WTC11 (cell line): ENCODE data around the gene ANTXR2. TPM values are rescaled to one million over a fixed set of nuclear protein-coding genes. Genes with fewer than 3 reads are reported as not detected.

ENCODE experiments used
- ATAC-seq: fragments of 200-7000 bp; cut with Tn5 transposase; 2 replicates; pipeline ENCODE4 v1.10.0; 2021; ENCODE audit warnings: mild to moderate bottlenecking, moderate library complexity
- CTCF ChIA-PET: fragments of 300-600 bp; sonication (Branson Sonifier 250); formaldehyde crosslinking; loops from one replicate; lab custom pipeline; 2021; ENCODE audit warnings: antibody characterized with exemption; lab: Charles Lee
- POLR2A ChIA-PET: fragments of 350-600 bp; sonication (Branson Sonifier 250); formaldehyde crosslinking; loops from one replicate; lab custom pipeline; 2021; ENCODE audit warnings: antibody characterized with exemption; lab: Charles Lee
- DNase-seq: peaks from one replicate; pipeline ENCODE4 v3.0.0; 2021; ENCODE audit warnings: low spot score
- H3K27ac Mint-ChIP-seq: 2 replicates; pipeline ENCODE4 v1.8.0; 2021; ENCODE audit warnings: mixed read lengths
- H3K27me3 Mint-ChIP-seq: 2 replicates; pipeline ENCODE4 v1.8.0; 2021; ENCODE audit warnings: low read depth, mild to moderate bottlenecking, moderate library complexity, mixed read lengths
- H3K36me3 Mint-ChIP-seq: 2 replicates; pipeline ENCODE4 v1.8.0; 2021; ENCODE audit warnings: mixed read lengths
- H3K4me1 Mint-ChIP-seq: 2 replicates; pipeline ENCODE4 v1.8.0; 2022; ENCODE audit warnings: mixed read lengths
- H3K4me3 Mint-ChIP-seq: 2 replicates; pipeline ENCODE4 v1.8.0; 2021; ENCODE audit warnings: mild to moderate bottlenecking, moderate library complexity, mixed read lengths
- H3K9me3 Mint-ChIP-seq: 2 replicates; pipeline ENCODE4 v1.8.0; 2021; ENCODE audit warnings: mixed read lengths
- CREM ChIP-seq: sonication (generic); formaldehyde crosslinking; IDR thresholded peaks from 2 replicates; pipeline ENCODE4 v1.8.1; 2022; ENCODE audit warnings: mild to moderate bottlenecking, missing genetic modification reagents, moderate library complexity
- EMX1 ChIP-seq: fragments of 250-450 bp; sonication (Bioruptor Pico); IDR thresholded peaks from 2 replicates; pipeline ENCODE4 v1.8.0; 2021; ENCODE audit warnings: mild to moderate bottlenecking
- GABPB1 ChIP-seq: sonication (generic); formaldehyde crosslinking; IDR thresholded peaks from 2 replicates; pipeline ENCODE4 v1.8.1; 2023; ENCODE audit warnings: mild to moderate bottlenecking, missing genetic modification reagents
- JAZF1 ChIP-seq: fragments of 250-450 bp; sonication (Bioruptor Pico); IDR thresholded peaks from 2 replicates; pipeline ENCODE4 v1.9.0; 2021; ENCODE audit warnings: moderate library complexity, mild to moderate bottlenecking, inconsistent platforms
- JUN ChIP-seq: sonication (generic); formaldehyde crosslinking; IDR thresholded peaks from 2 replicates; pipeline ENCODE4 v1.8.0; 2023; ENCODE audit warnings: mild to moderate bottlenecking, missing genetic modification reagents
- MXD4 ChIP-seq: fragments of 250-450 bp; sonication (Bioruptor Pico); IDR thresholded peaks from 2 replicates; pipeline ENCODE4 v1.8.0; 2021; ENCODE audit warnings: mild to moderate bottlenecking, moderate library complexity, borderline replicate concordance
- NFATC4 ChIP-seq: fragments of 250-450 bp; sonication (Bioruptor Pico); IDR thresholded peaks from 2 replicates; pipeline ENCODE4 v1.9.0; 2021; ENCODE audit warnings: mild to moderate bottlenecking
- NR3C1 ChIP-seq: sonication (generic); formaldehyde crosslinking; conservative IDR thresholded peaks from 2 replicates; pipeline ENCODE4 v1.8.1; 2023; ENCODE audit warnings: low read depth, mild to moderate bottlenecking, missing genetic modification reagents
- PRRX2 ChIP-seq: fragments of 250-450 bp; sonication (Bioruptor Pico); IDR thresholded peaks from 2 replicates; pipeline ENCODE4 v1.8.0; 2021; ENCODE audit warnings: mild to moderate bottlenecking
- SMAD3 ChIP-seq: sonication (generic); formaldehyde crosslinking; IDR thresholded peaks from 2 replicates; pipeline ENCODE4 v1.8.0; 2022; ENCODE audit warnings: missing genetic modification reagents, mild to moderate bottlenecking, borderline replicate concordance
- SMAD4 ChIP-seq: sonication (generic); formaldehyde crosslinking; IDR thresholded peaks from 2 replicates; pipeline ENCODE4 v1.8.0; 2022; ENCODE audit warnings: mild to moderate bottlenecking, missing genetic modification reagents
- SP1 ChIP-seq: sonication (generic); formaldehyde crosslinking; conservative IDR thresholded peaks from 2 replicates; pipeline ENCODE4 v1.8.1; 2022; ENCODE audit warnings: missing genetic modification reagents
- TP53 ChIP-seq: sonication (generic); formaldehyde crosslinking; IDR thresholded peaks from 2 replicates; pipeline ENCODE4 v1.8.1; 2023; ENCODE audit warnings: mild to moderate bottlenecking, missing genetic modification reagents
- ZBTB21 ChIP-seq: sonication (generic); formaldehyde crosslinking; IDR thresholded peaks from 2 replicates; pipeline ENCODE4 v1.8.1; 2023; ENCODE audit warnings: mild to moderate bottlenecking, missing genetic modification reagents, borderline replicate concordance
- ZNF138 ChIP-seq: sonication (generic); formaldehyde crosslinking; conservative IDR thresholded peaks from 2 replicates; pipeline ENCODE4 v1.8.1; 2022; ENCODE audit warnings: mild to moderate bottlenecking, moderate library complexity, missing genetic modification reagents
- ZNF219 ChIP-seq: sonication (generic); formaldehyde crosslinking; IDR thresholded peaks from 2 replicates; pipeline ENCODE4 v1.8.0; 2023; ENCODE audit warnings: missing genetic modification reagents, mild to moderate bottlenecking, borderline replicate concordance
- ZNF263 ChIP-seq: sonication (generic); formaldehyde crosslinking; IDR thresholded peaks from 2 replicates; pipeline ENCODE4 v1.8.1; 2022; ENCODE audit warnings: low read depth, mild to moderate bottlenecking, moderate library complexity, missing genetic modification reagents
- total RNA-seq: library from RNA; stranded (reverse); gene quantifications from 3 replicates; pipeline ENCODE4 v1.2.3, GENCODE V29; 2021
- TF ChIP-seq, protein P1 (sequence below): sonication (generic); formaldehyde crosslinking; IDR thresholded peaks from 2 replicates; pipeline ENCODE4 v1.8.1; 2023; ENCODE audit warnings: mild to moderate bottlenecking, moderate library complexity, missing genetic modification reagents
- TF ChIP-seq, protein P2 (sequence below): fragments of 250-450 bp; sonication (Bioruptor Pico); IDR thresholded peaks from 2 replicates; pipeline ENCODE4 v1.9.0; 2021; ENCODE audit warnings: mild to moderate bottlenecking
- TF ChIP-seq, protein P3 (sequence below): sonication (generic); formaldehyde crosslinking; IDR thresholded peaks from 2 replicates; pipeline ENCODE4 v1.8.0; 2022; ENCODE audit warnings: mild to moderate bottlenecking, missing genetic modification reagents
- TF ChIP-seq, protein P4 (sequence below): sonication (generic); formaldehyde crosslinking; IDR thresholded peaks from 2 replicates; pipeline ENCODE4 v1.8.1; 2023; ENCODE audit warnings: mild to moderate bottlenecking, missing genetic modification reagents, moderate library complexity
- TF ChIP-seq, protein P5 (sequence below): sonication (generic); formaldehyde crosslinking; IDR thresholded peaks from 2 replicates; pipeline ENCODE4 v1.8.0; 2022; ENCODE audit warnings: missing genetic modification reagents

ANTXR2 gene
- total RNA-seq, 1 experiment from 2014 or later, result 9.9 TPM

DNA sequence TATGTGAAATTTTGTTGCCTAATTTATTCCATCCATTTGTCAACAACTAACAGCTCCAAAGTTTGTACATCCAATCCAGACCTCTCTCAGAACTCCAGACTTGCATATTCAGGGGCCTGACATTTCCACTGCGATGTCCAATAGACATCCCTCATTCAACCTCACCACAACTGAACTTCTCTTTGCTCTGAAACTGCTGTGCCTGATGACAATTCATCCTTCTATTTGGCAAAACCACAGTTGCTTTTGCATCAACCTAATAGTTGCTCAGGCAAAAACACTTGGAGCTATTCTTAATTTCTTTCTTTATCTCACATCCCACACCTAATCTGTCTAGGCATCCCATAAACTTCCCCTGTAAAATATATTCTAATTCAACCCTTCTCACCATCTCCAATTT is 56.5 kb downstream of the ANTXR2 start:
- H3K4me3 Mint-ChIP-seq, result no peak overlapping the region
- ChIA-PET POLR2A (no interaction called here), CTCF (no interaction called here)
- H3K4me1 Mint-ChIP-seq, result peaks cover 15% of the 10 kb centered on the region
- no peak overlapping the region for H3K27ac Mint-ChIP-seq
- no peak for DNase-seq
- H3K27me3 Mint-ChIP-seq, result no peaks in the 10 kb centered on the region
- no peaks in the 10 kb centered on the region for H3K36me3 Mint-ChIP-seq
- TF ChIP-seq NFATC4 (CRISPR knock-in tag) (no peak), ZNF219 (no peak), ZBTB21 (no peak), NR3C1 (CRISPR knock-in tag) (no peak), EMX1 (CRISPR knock-in tag) (no peak), ZNF138 (CRISPR knock-in tag) (no peak), JAZF1 (no peak)
- TF ChIP-seq, protein P1, sequence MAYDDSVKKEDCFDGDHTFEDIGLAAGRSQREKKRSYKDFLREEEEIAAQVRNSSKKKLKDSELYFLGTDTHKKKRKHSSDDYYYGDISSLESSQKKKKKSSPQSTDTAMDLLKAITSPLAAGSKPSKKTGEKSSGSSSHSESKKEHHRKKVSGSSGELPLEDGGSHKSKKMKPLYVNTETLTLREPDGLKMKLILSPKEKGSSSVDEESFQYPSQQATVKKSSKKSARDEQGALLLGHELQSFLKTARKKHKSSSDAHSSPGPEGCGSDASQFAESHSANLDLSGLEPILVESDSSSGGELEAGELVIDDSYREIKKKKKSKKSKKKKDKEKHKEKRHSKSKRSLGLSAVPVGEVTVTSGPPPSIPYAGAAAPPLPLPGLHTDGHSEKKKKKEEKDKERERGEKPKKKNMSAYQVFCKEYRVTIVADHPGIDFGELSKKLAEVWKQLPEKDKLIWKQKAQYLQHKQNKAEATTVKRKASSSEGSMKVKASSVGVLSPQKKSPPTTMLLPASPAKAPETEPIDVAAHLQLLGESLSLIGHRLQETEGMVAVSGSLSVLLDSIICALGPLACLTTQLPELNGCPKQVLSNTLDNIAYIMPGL (CRISPR knock-in tag), result no peak
- TF ChIP-seq, protein P2, sequence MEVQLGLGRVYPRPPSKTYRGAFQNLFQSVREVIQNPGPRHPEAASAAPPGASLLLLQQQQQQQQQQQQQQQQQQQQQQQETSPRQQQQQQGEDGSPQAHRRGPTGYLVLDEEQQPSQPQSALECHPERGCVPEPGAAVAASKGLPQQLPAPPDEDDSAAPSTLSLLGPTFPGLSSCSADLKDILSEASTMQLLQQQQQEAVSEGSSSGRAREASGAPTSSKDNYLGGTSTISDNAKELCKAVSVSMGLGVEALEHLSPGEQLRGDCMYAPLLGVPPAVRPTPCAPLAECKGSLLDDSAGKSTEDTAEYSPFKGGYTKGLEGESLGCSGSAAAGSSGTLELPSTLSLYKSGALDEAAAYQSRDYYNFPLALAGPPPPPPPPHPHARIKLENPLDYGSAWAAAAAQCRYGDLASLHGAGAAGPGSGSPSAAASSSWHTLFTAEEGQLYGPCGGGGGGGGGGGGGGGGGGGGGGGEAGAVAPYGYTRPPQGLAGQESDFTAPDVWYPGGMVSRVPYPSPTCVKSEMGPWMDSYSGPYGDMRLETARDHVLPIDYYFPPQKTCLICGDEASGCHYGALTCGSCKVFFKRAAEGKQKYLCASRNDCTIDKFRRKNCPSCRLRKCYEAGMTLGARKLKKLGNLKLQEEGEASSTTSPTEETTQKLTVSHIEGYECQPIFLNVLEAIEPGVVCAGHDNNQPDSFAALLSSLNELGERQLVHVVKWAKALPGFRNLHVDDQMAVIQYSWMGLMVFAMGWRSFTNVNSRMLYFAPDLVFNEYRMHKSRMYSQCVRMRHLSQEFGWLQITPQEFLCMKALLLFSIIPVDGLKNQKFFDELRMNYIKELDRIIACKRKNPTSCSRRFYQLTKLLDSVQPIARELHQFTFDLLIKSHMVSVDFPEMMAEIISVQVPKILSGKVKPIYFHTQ (CRISPR knock-in tag), result no peak
- TF ChIP-seq, protein P3, sequence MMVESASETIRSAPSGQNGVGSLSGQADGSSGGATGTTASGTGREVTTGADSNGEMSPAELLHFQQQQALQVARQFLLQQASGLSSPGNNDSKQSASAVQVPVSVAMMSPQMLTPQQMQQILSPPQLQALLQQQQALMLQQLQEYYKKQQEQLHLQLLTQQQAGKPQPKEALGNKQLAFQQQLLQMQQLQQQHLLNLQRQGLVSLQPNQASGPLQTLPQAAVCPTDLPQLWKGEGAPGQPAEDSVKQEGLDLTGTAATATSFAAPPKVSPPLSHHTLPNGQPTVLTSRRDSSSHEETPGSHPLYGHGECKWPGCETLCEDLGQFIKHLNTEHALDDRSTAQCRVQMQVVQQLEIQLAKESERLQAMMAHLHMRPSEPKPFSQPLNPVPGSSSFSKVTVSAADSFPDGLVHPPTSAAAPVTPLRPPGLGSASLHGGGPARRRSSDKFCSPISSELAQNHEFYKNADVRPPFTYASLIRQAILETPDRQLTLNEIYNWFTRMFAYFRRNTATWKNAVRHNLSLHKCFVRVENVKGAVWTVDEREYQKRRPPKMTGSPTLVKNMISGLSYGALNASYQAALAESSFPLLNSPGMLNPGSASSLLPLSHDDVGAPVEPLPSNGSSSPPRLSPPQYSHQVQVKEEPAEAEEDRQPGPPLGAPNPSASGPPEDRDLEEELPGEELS (CRISPR knock-in tag), result no peak
- TF ChIP-seq, protein P4, sequence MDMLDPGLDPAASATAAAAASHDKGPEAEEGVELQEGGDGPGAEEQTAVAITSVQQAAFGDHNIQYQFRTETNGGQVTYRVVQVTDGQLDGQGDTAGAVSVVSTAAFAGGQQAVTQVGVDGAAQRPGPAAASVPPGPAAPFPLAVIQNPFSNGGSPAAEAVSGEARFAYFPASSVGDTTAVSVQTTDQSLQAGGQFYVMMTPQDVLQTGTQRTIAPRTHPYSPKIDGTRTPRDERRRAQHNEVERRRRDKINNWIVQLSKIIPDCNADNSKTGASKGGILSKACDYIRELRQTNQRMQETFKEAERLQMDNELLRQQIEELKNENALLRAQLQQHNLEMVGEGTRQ (CRISPR knock-in tag), result no peak
- TF ChIP-seq, protein P5, sequence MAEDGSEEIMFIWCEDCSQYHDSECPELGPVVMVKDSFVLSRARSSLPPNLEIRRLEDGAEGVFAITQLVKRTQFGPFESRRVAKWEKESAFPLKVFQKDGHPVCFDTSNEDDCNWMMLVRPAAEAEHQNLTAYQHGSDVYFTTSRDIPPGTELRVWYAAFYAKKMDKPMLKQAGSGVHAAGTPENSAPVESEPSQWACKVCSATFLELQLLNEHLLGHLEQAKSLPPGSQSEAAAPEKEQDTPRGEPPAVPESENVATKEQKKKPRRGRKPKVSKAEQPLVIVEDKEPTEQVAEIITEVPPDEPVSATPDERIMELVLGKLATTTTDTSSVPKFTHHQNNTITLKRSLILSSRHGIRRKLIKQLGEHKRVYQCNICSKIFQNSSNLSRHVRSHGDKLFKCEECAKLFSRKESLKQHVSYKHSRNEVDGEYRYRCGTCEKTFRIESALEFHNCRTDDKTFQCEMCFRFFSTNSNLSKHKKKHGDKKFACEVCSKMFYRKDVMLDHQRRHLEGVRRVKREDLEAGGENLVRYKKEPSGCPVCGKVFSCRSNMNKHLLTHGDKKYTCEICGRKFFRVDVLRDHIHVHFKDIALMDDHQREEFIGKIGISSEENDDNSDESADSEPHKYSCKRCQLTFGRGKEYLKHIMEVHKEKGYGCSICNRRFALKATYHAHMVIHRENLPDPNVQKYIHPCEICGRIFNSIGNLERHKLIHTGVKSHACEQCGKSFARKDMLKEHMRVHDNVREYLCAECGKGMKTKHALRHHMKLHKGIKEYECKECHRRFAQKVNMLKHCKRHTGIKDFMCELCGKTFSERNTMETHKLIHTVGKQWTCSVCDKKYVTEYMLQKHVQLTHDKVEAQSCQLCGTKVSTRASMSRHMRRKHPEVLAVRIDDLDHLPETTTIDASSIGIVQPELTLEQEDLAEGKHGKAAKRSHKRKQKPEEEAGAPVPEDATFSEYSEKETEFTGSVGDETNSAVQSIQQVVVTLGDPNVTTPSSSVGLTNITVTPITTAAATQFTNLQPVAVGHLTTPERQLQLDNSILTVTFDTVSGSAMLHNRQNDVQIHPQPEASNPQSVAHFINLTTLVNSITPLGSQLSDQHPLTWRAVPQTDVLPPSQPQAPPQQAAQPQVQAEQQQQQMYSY (CRISPR knock-in tag), result no peak
- no peaks in the 10 kb centered on the region for H3K9me3 Mint-ChIP-seq
- ATAC-seq, result no peak

DNA sequence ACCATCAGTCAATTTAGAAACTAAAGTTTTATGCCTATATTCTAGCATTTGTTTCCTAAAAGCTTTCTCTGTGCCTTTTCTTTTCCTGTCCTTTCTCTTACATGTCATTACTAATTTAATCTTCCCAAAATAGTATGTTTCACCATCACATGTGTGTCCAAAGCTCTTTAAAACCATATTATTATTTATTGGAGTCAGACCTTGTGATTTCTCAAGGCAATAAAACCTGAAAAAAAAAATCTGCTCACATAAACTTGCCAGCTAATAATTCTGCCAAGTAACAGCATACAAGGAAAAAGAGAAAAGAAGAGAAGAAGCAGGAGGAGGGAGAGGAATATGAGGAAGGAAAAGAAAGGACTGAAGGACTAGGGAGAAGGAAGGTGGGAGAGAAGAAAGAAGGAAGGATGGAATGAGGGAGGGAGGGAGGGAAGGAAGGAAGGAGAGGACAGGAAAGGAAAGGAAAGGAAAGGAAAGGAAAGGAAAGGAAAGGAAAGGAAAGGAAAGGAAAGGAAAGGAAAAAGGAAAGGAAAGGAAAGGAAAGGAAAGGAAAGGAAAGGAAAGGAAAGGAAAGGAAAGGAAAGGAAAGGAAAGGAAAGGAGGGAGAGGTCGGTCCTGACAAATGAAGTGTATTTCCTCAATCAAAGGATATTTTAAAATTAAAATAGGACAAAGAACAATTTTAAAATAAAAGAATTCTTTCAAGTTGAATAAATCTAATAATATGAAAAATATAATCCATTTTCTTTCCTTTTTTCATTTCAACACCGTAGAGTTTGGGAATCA is 57.4 kb downstream of the ANTXR2 start:
- POLR2A ChIA-PET, result no interaction called here
- Mint-ChIP-seq H3K27me3 (no peaks in the 10 kb centered on the region), H3K36me3 (no peaks in the 10 kb centered on the region), H3K4me1 (peaks cover 16% of the 10 kb centered on the region), H3K27ac (no peak overlapping the region), H3K4me3 (no peak overlapping the region), H3K9me3 (no peaks in the 10 kb centered on the region)
- CTCF ChIA-PET, result no interaction called here
- ATAC-seq, result no peak
- no peak for DNase-seq
- TF ChIP-seq PRRX2 (CRISPR knock-in tag) (no peak), CREM (CRISPR knock-in tag) (no peak), MXD4 (CRISPR knock-in tag) (no peak), SMAD3 (CRISPR knock-in tag) (no peak), JUN (CRISPR knock-in tag) (no peak), TP53 (CRISPR knock-in tag) (no peak), SP1 (CRISPR knock-in tag) (no peak), ZNF263 (CRISPR knock-in tag) (no peak), SMAD4 (CRISPR knock-in tag) (no peak), GABPB1 (CRISPR knock-in tag) (no peak)
- TF ChIP-seq, protein P4 (CRISPR knock-in tag), result no peak
